ENCODE results near the gene SETD5. TPM values are rescaled to one million over a fixed set of nuclear protein-coding genes. Genes with fewer than 3 reads are reported as not detected.

Gene SETD5, protein sequence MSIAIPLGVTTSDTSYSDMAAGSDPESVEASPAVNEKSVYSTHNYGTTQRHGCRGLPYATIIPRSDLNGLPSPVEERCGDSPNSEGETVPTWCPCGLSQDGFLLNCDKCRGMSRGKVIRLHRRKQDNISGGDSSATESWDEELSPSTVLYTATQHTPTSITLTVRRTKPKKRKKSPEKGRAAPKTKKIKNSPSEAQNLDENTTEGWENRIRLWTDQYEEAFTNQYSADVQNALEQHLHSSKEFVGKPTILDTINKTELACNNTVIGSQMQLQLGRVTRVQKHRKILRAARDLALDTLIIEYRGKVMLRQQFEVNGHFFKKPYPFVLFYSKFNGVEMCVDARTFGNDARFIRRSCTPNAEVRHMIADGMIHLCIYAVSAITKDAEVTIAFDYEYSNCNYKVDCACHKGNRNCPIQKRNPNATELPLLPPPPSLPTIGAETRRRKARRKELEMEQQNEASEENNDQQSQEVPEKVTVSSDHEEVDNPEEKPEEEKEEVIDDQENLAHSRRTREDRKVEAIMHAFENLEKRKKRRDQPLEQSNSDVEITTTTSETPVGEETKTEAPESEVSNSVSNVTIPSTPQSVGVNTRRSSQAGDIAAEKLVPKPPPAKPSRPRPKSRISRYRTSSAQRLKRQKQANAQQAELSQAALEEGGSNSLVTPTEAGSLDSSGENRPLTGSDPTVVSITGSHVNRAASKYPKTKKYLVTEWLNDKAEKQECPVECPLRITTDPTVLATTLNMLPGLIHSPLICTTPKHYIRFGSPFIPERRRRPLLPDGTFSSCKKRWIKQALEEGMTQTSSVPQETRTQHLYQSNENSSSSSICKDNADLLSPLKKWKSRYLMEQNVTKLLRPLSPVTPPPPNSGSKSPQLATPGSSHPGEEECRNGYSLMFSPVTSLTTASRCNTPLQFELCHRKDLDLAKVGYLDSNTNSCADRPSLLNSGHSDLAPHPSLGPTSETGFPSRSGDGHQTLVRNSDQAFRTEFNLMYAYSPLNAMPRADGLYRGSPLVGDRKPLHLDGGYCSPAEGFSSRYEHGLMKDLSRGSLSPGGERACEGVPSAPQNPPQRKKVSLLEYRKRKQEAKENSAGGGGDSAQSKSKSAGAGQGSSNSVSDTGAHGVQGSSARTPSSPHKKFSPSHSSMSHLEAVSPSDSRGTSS (N-terminal part only)
- 123 and 141 TPM in 2 replicates for total RNA-seq

DNA sequence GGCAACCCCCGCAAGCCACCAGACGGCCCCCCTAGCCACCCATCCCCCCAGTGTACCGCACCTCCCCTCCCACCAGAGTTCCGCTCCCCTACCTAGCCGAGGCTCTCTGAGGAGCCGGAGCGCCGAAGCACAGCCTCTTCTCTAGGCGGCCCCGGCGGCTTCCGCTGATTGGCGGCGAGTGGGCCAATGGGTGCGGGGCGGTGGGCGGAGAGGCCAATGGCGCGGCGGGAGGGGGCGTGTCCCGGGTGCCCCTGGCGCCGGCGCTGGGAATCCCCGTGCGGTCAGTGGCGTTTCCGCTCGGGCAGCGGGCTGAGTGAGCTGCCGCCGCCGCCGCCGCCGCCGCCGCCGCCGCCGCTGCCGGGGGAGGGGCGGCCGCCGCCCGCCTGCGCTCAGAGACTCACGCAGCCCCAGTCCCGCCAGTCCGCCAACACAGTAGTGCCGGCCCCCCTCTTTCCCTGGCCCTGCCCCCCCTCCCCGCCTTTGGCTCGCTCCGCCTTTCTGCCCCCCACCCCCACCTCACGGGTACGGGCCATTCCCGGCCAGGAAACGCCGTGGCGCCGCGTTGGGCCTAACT lies at the start of gene SETD5:
Gene SETD5, plus strand, starts transcription at position 284 of the 574 bp plus-strand sequence. CDS start 31,324 bp downstream, outside the sequence.

DNA sequence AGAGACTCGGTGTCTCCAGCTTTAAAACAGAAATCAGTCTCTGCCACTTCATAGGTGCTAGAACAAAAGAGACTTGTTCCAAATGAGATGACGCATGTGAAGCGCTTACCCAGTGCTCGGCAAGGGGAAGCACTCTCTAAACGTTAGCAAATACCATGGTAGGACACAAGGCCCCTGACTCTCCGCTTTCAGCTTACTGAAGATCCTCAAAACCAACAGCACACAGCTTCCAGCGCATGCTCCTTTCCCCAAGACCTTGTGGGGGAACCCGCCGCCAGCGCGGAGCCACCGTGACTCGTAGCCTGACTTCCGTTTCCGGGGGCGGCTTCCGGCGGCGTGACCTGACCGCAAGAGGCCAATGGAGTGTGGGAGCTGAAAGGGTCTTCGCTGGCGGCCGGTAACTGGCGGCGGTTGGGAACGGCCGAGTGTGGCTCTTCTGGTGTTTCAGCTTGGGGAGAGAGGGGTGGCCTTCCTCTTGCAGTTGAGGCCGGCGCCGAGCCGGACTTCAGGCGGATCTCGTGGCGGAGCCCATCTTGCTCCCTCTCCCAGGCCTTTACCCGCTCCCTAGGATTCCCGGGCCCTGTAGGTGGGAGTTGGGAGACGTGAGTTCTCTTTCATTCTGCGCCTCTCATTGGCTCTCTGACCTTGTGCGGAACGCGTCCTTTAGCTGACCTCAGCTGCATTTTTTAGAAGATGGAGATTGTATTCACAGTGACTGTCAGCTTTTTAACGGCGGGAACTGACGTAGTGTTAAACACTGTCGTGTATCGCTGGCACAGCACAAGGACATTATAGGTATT lies 34.5 kb upstream of the SETD5 start, which contains the start of gene THUMPD3:
Gene THUMPD3, plus strand, starts transcription at position 324 of the 800 bp plus-strand sequence. CDS start 2,015 bp downstream, outside the sequence.

Other genes with a start within 250 kb of the SETD5 start
- gene SRGAP3, start 148.0 kb upstream of the SETD5 start, total RNA-seq: under 0.01 and 0.53 TPM in 2 replicates
- 28.3 and 29.4 TPM in 2 replicates for gene THUMPD3, start 34.6 kb upstream of the SETD5 start, total RNA-seq
- not detected in 2 replicates for gene LHFPL4, start 156.2 kb downstream of the SETD5 start, total RNA-seq

All from thoracic aorta endothelial cell (primary cell).